Mesenchymal stem cell (in vitro differentiated cells and primary cell): ENCODE results near the gene HAND2.

Experiments used
- DNase-seq: peaks from one replicate; pipeline ENCODE4 v3.0.0-alpha.2; 2013
- H2AFZ ChIP-seq: one replicate; pipeline ENCODE4 v1.6.1; 2013; ENCODE audit warnings: low read depth, mild to moderate bottlenecking, control low read depth, inconsistent platforms, low read length, moderate library complexity
- H2AK5ac ChIP-seq: 2 replicates; pipeline ENCODE4 v1.6.1; 2013; ENCODE audit warnings: low read length, moderate library complexity, mild to moderate bottlenecking, inconsistent platforms; ENCODE audit not compliant: severe bottlenecking
- H2BK120ac ChIP-seq: one replicate; pipeline ENCODE4 v1.6.1; 2013; ENCODE audit warnings: low read depth, mild to moderate bottlenecking, inconsistent platforms, low read length, moderate library complexity
- H2BK12ac ChIP-seq, 2 experiments: one replicate each; pipeline ENCODE4 v1.6.1; 2013; ENCODE audit warnings: inconsistent platforms in 2 of 2, low read length in 2 of 2, mild to moderate bottlenecking in 2 of 2, moderate library complexity in 2 of 2, control low read depth in 1 of 2
- H2BK15ac ChIP-seq: one replicate; pipeline ENCODE4 v1.6.1; 2013; ENCODE audit warnings: mild to moderate bottlenecking, low read depth, inconsistent platforms; ENCODE audit not compliant: poor library complexity, severe bottlenecking
- H2BK5ac ChIP-seq: 2 replicates; pipeline ENCODE4 v1.6.1; 2013; ENCODE audit warnings: low read depth, mild to moderate bottlenecking, low read length, control low read depth, inconsistent platforms; ENCODE audit not compliant: poor library complexity, severe bottlenecking
- H3K14ac ChIP-seq, 2 experiments: one replicate each; pipeline ENCODE4 v1.6.1; 2013; ENCODE audit warnings: inconsistent platforms in 2 of 2, low read length in 2 of 2, control low read depth in 1 of 2, mild to moderate bottlenecking in 1 of 2, moderate library complexity in 1 of 2
- H3K18ac ChIP-seq, 2 experiments: one replicate each; pipeline ENCODE4 v1.6.1; 2013; ENCODE audit warnings: inconsistent platforms in 2 of 2, low read length in 2 of 2, control low read depth in 1 of 2, low read depth in 1 of 2, mild to moderate bottlenecking in 1 of 2
- H3K23ac ChIP-seq, 2 experiments: one replicate each; pipeline ENCODE4 v1.6.1; 2013; ENCODE audit warnings: inconsistent platforms in 2 of 2, low read length in 2 of 2, mild to moderate bottlenecking in 2 of 2, moderate library complexity in 2 of 2, control low read depth in 1 of 2
- H3K27ac ChIP-seq: 2 replicates; pipeline ENCODE4 v1.5.1; 2013; ENCODE audit warnings: mild to moderate bottlenecking, moderate library complexity, low read length, control low read depth, inconsistent platforms; ENCODE audit not compliant: poor library complexity, severe bottlenecking
- H3K27me3 ChIP-seq, 2 experiments: 2 replicates each; pipeline versions ENCODE4 v1.6.1 to v1.7.0; 2013; ENCODE audit warnings: low read length in 2 of 2, mild to moderate bottlenecking in 2 of 2, moderate library complexity in 2 of 2, control low read depth in 1 of 2, inconsistent platforms in 1 of 2; ENCODE audit not compliant: control insufficient read depth in 1 of 2, insufficient read depth in 1 of 2
- H3K36me3 ChIP-seq, 2 experiments: 2 replicates each; pipeline versions ENCODE4 v1.6.1 to v1.7.0; 2013; ENCODE audit warnings: low read length in 2 of 2, control low read depth in 1 of 2, inconsistent platforms in 1 of 2, low read depth in 1 of 2, mild to moderate bottlenecking in 1 of 2; ENCODE audit not compliant: insufficient read depth in 2 of 2, control insufficient read depth in 1 of 2
- H3K4ac ChIP-seq, 2 experiments: one replicate each; pipeline ENCODE4 v1.6.1; 2013; ENCODE audit warnings: inconsistent platforms in 2 of 2, low read length in 2 of 2, mild to moderate bottlenecking in 2 of 2, moderate library complexity in 2 of 2, control low read depth in 1 of 2, low read depth in 1 of 2
- H3K4me1 ChIP-seq: 2 replicates; pipeline ENCODE4 v1.6.1; 2013; ENCODE audit warnings: low read depth, low read length, control low read depth; ENCODE audit not compliant: control insufficient read depth, insufficient read depth
- H3K4me2 ChIP-seq: 2 replicates; pipeline ENCODE4 v1.6.1; 2013; ENCODE audit warnings: low read length, mild to moderate bottlenecking, inconsistent platforms; ENCODE audit not compliant: poor library complexity, severe bottlenecking
- H3K4me3 ChIP-seq, 2 experiments: 2 replicates each; pipeline versions ENCODE4 v1.5.1 to v1.7.0; 2013; ENCODE audit warnings: low read length in 2 of 2, mild to moderate bottlenecking in 2 of 2, control low read depth in 1 of 2, low read depth in 1 of 2; ENCODE audit not compliant: insufficient read depth in 1 of 2
- H3K79me1 ChIP-seq: replicated peaks from 2 replicates; pipeline ENCODE4 v1.6.1; 2013; ENCODE audit warnings: mild to moderate bottlenecking, control low read depth, low read length, inconsistent platforms; ENCODE audit not compliant: poor library complexity, severe bottlenecking
- H3K9ac ChIP-seq: 2 replicates; pipeline ENCODE4 v1.7.0; 2013; ENCODE audit warnings: mild to moderate bottlenecking, low read length, moderate library complexity
- H3K9me3 ChIP-seq: 2 replicates; pipeline ENCODE4 v1.7.0; 2013; ENCODE audit warnings: mild to moderate bottlenecking, low read length; ENCODE audit not compliant: control insufficient read depth
- H4K8ac ChIP-seq: one replicate; pipeline ENCODE4 v1.6.1; 2013; ENCODE audit warnings: inconsistent platforms, mild to moderate bottlenecking, low read length, moderate library complexity
- H4K91ac ChIP-seq: one replicate; pipeline ENCODE4 v1.6.1; 2013; ENCODE audit warnings: mild to moderate bottlenecking, low read length, inconsistent platforms
- WGBS: methylation state at CpG from one replicate; pipeline ENCODE4 v1.1.7; 2013; ENCODE audit warnings: mixed read lengths; 5-methylcytosine and 5-hydroxymethylcytosine counted together

Gene HAND2

GRCh38 chr4:173522951-173523395 is 7.1 kb downstream of the HAND2 start:
- Histone ChIP-seq H2BK5ac (no peak overlapping the region), H3K36me3 (peaks cover 0 to 5% of the 10 kb centered on the region in 2 experiments), H4K8ac (peak overlapping the region; percentile 97), H3K9ac (peak overlapping the region; percentile 99), H3K18ac (peak overlapping the region; percentile 93 to 97), H3K27me3 (peaks cover 0 to 99% of the 10 kb centered on the region in 2 experiments), H2AK5ac (no peak overlapping the region), H2BK120ac (peak overlapping the region; percentile 86), H3K79me1 (no peaks in the 10 kb centered on the region), H2BK12ac (peak overlapping the region; percentile 69 to 75), H2AFZ (no peak overlapping the region), H3K4me2 (peak overlapping the region; percentile 87), H3K4ac (peak overlapping the region; percentile 94 to 96), H3K9me3 (no peaks in the 10 kb centered on the region), H4K91ac (peak overlapping the region; percentile 43), H3K4me3 (peak overlapping the region in 1 of 2 experiments; percentile 90), H3K27ac (no peak overlapping the region), H3K23ac (peak overlapping the region in 1 of 2 experiments; percentile 79), H2BK15ac (peak overlapping the region; percentile 70), H3K14ac (peak overlapping the region in 1 of 2 experiments; percentile 83), H3K4me1 (peaks cover 32% of the 10 kb centered on the region)
- WGBS: 8% methylated on average over 21 of the region's 21 CpGs
- peak; percentile 81 for DNase-seq

DNA sequence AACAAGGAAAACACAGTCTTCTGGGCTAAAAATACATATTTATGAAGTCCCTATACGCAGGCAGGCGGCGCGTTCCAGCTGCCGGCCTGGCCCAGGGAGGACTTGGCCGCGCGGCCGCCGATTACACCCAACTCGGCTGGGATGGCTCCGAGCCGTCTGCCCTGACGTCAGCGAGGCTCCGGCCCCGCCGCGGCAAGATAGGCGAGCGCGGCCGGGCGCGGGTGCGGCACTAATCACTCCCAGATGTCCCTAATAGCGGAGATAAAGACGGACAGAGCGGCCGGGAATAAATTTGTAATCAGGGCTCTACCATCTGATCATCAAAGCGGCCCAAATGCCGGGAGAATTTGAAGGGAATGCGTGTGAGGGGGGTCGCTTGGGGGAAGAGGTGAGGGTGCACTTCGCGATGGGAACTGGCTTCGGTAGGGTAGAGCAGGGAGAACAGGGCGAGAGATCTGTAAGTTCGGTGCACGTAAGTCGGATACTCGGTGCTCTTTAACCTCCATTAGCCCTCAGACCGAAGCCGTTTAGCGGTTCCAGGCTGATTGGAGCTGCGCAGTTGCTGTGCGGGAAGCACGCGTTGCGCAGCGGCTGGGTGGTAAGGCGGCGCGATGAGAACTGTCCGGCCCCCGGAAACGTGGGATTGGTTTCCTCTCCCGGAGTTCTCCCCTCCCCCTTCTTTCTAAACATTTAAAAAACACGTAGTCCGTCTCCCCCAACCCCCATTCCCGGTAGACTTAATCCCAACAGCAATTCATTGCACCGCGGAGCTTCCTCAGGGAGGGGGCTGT is 7.7 kb downstream of the HAND2 start:
- Histone ChIP-seq H3K4me3 (peak overlapping the region; percentile 31 to 90), H3K9me3 (no peaks in the 10 kb centered on the region), H3K9ac (peak overlapping the region; percentile 99), H3K4ac (peak overlapping the region; percentile 88 to 94), H3K18ac (peak overlapping the region; percentile 95 to 97), H4K8ac (peak overlapping the region; percentile 97), H2AFZ (no peak overlapping the region), H2BK120ac (peak overlapping the region; percentile 86), H2BK15ac (peak overlapping the region; percentile 34), H3K79me1 (no peaks in the 10 kb centered on the region), H4K91ac (peak overlapping the region; percentile 64), H2AK5ac (no peak overlapping the region), H3K27ac (no peak overlapping the region), H3K23ac (peak overlapping the region in 1 of 2 experiments; percentile 79), H2BK12ac (peak overlapping the region; percentile 2 to 69), H2BK5ac (no peak overlapping the region), H3K14ac (no peak overlapping the region), H3K36me3 (peaks cover 0 to 5% of the 10 kb centered on the region in 2 experiments), H3K4me1 (peaks cover 30% of the 10 kb centered on the region), H3K4me2 (peak overlapping the region; percentile 87), H3K27me3 (peaks cover 0 to 99% of the 10 kb centered on the region in 2 experiments)
- WGBS: under 1% methylated on average over 62 of the region's 63 CpGs
- DNase-seq: peak; percentile 95

GRCh38 chr4:173521467-173522159 is 8.4 kb downstream of the HAND2 start:
- H4K8ac ChIP-seq: peak overlapping the region; percentile 97
- peaks cover 34% of the 10 kb centered on the region for H3K4me1 ChIP-seq
- peak overlapping the region; percentile 67 to 82 for H3K18ac ChIP-seq
- no peaks in the 10 kb centered on the region for H3K79me1 ChIP-seq
- H2BK15ac ChIP-seq: peak overlapping the region; percentile 87
- peak overlapping the region; percentile 86 for H2BK120ac ChIP-seq
- peak overlapping the region in 1 of 2 experiments; percentile 90 for H3K4me3 ChIP-seq
- H3K14ac ChIP-seq: no peak overlapping the region
- H2BK12ac ChIP-seq: peak overlapping the region; percentile 34 to 91
- peak overlapping the region; percentile 15 to 45 for H3K4ac ChIP-seq
- H3K36me3 ChIP-seq: peaks cover 0 to 5% of the 10 kb centered on the region in 2 experiments
- H4K91ac ChIP-seq: peak overlapping the region; percentile 95
- H3K27ac ChIP-seq: no peak overlapping the region
- H2AFZ ChIP-seq: no peak overlapping the region
- DNase-seq: peak; percentile 50
- peak overlapping the region in 1 of 2 experiments; percentile 57 for H3K23ac ChIP-seq
- no peak overlapping the region for H2AK5ac ChIP-seq
- no peaks in the 10 kb centered on the region for H3K9me3 ChIP-seq
- H3K9ac ChIP-seq: peak overlapping the region; percentile 99
- H2BK5ac ChIP-seq: no peak overlapping the region
- 30% methylated on average over 22 of the region's 27 CpGs for WGBS
- peaks cover 0 to 99% of the 10 kb centered on the region in 2 experiments for H3K27me3 ChIP-seq
- H3K4me2 ChIP-seq: peak overlapping the region; percentile 87
